GM21717 (cell line): ENCODE measurements around the gene CCM2.

Experiments
- ATAC-seq: cut with Tn5 transposase; IDR thresholded peaks from one replicate; pipeline ENCODE4 v1.9.1; 2021; ENCODE audit warnings: mild to moderate bottlenecking, moderate library complexity; ENCODE audit not compliant: unreplicated experiment

The CCM2 gene

DNA sequence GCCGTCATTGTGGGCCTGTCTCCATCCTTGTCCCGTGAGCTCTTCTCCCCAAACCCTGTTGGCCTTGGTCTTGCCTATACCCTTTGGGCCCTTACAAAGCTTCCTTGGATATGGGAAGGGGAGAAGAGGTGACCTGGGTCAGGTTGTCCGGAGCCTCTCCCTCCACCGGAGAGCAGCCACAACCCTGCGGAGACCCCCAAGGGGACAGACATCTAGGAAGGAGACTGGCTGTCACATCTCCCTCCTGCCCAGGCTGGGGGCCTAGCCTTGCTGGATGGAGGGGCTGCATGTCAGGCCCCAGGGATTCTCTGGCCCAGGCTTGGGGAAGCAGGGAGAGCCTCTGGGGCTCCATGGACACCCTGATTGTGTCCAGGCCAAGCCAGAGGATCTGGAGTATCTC lies 76.9 kb downstream of the CCM2 start:
- ATAC-seq, result no peak

DNA sequence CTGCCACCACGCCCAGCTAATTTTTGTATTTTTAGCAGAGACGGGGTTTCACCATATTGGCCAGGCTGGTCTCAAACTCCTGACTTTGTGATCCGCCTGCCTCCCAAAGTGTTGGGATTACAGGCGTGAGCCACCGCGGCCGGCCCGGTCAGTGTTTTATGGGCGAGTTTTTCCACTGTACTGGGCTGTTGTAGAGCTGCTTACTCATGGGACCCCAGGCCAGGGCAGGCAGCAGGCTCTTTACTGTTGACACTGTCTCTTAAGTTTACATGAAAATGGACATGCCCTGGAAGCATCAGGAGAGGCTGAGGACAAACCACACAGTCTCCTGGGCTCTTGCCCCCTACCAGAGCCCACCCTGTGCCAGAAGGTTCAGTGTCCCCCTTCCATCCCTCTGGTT lies 77.6 kb downstream of the CCM2 start:
- no peak for ATAC-seq

DNA sequence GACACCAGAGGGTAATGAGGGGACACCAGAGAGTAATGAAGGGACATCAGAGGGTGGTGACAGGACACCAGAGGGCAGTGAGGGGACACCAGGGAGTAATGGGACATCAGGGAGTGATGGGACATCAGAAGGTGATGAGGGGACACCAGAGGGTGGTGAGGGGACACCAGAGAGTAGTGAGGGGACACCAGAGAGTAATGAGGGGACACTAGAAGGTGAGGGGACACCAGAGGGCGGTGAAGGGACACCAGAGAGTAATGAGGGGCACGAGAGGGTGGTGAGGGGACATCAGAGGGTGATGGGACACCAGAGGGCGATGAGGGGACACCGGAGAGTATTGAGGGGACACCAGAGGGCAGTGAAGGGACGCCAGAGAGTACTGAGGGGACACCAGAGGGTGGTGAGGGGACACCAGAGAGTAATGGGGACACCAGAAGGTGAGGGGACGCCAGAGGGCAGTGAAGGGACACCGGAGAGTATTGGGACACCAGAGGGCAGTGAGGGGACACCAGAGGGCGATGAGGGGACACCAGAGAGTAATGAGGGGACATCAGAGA lies 78.2 kb downstream of the CCM2 start:
- ATAC-seq, result no peak

GRCh38 chr7:45080265-45080957 lies 80.4 kb downstream of the CCM2 start:
- no peak for ATAC-seq

- ATAC-seq, result no peak
These were observed 81.1 kb downstream of the CCM2 start for GRCh38 chr7:45080958-45081669.

DNA sequence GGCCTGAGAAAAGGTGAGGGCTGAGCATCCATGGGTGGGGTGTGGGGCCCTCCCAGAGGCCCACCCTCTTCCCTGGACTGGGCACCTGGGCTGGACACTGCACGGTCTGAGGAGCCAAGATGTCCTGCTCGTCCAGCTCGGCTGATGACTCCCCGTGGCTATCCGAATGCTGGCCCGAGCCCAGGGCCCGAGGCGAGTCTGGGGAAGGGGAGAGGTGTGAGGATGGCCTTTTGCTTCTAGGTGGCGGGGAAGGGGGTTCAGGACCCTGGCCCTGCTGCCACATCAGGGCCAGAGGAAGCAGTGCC lies 81.6 kb downstream of the CCM2 start:
- no peak for ATAC-seq

- ATAC-seq, result no peak
These were observed 82.2 kb downstream of the CCM2 start for GRCh38 chr7:45082031-45082830.

- no peak for ATAC-seq
These were observed 82.9 kb downstream of the CCM2 start for GRCh38 chr7:45082831-45083331.

- ATAC-seq, result no peak
These were observed 84.3 kb downstream of the CCM2 start for GRCh38 chr7:45084336-45084735.

- no peak for ATAC-seq
These were observed 85.1 kb downstream of the CCM2 start for GRCh38 chr7:45084901-45085618.

GRCh38 chr7:45085619-45086200 lies 85.7 kb downstream of the CCM2 start:
- ATAC-seq, result no peak

- ATAC-seq, result no peak
These were observed 86.5 kb downstream of the CCM2 start for GRCh38 chr7:45086331-45087065.

- ATAC-seq, result no peak
These were observed 87.5 kb downstream of the CCM2 start for GRCh38 chr7:45087301-45088145.

DNA sequence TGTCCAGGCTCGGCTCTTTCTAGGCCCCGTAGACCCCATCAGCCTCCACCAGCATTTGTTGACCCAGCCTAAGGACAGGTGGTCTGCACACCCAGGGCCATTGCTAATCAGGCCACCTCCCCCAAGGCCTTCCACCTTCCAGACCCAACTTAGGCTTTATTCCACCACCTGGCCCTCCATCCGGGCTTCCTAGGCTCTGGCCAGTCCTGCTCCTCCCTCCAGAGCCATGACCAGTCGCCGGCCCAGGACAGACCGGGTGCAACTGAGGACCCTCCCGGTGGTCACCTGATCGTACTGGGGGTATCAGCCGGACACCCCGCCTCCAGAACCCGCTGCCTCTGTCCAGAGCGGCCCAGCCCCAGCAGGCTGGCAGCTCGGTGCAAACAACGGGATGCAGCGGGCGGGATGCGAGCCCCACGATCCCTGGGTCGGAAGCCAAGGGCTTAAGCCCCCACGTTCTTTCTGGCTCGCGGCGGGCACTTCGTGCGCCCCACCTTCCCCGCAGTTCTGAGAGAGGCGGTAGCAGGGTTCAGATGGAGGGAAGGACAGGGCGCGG lies 88.2 kb downstream of the CCM2 start:
- ATAC-seq, result no peak

DNA sequence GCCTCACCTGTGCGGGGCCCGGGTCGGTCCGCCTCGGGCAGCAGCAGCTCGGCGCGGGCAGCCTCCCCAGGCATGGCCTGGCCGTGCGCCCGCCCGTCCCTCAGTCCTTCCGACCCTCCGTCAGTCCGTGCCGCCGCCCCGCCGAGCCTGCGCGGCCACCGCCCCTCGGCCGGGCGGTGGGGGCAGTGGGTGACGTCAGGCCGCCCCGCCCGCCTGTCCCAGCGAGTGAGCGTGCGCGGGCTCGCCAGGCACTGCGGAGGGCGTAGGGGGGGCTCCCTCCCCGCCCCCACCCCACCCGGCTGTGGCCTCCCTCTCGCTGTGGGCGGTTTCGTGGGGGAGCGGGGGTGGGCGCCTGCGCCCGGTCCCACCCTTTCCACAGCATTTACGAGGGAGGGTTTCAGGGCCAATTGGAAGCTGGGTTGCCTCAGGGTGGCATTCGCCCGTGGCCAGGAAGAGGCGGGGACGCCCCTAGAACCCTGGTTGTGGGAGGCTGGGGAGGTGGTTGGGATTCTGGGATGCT lies 88.9 kb downstream of the CCM2 start, which contains the start of gene NACAD:
NACAD (minus strand) TSS at position 149 of the 520 bp plus-strand sequence; CDS start at position 74, 75 bp downstream.
- ATAC-seq, result no peak

GRCh38 chr7:45089341-45089891 lies 89.4 kb downstream of the CCM2 start:
- no peak for ATAC-seq

- ATAC-seq, result no peak
These were observed 92.3 kb downstream of the CCM2 start for GRCh38 chr7:45092100-45092930.
